Hematopoietic multipotent progenitor cell treated with erythropoietin and hydrocortisone succinate and interleukin-3 and kit ligand, for 15 days (in vitro differentiated cells): ENCODE data around the gene EXOC1.
"Not testable (repeated sequence)": the region's sequence is repeated elsewhere in the genome, so short reads cannot be mapped to it uniquely, and the experiment has no call there.

Experiments
- DNase-seq: peaks from one replicate; pipeline ENCODE4 v3.0.0-alpha.2; 2015; ENCODE audit warnings: low spot score

The EXOC1 gene

GRCh38 chr4:55906323-55906722 lies 52.9 kb downstream of the EXOC1 start:
- no peak for DNase-seq

- DNase-seq = no peak
Observed at GRCh38 chr4:55906989-55907388, 53.5 kb downstream of the EXOC1 start.

- DNase-seq = no peak
Observed at GRCh38 chr4:55907469-55907868, 54.0 kb downstream of the EXOC1 start.

GRCh38 chr4:55910140-55910539 lies 56.7 kb downstream of the EXOC1 start:
- no peak for DNase-seq

GRCh38 chr4:55912249-55912648 lies 58.8 kb downstream of the EXOC1 start:
- DNase-seq = no peak

- no peak for DNase-seq
Observed at GRCh38 chr4:55920571-55920970, 67.1 kb downstream of the EXOC1 start.

GRCh38 chr4:55921093-55921492 lies 67.6 kb downstream of the EXOC1 start:
- no peak for DNase-seq

GRCh38 chr4:55925241-55925640 lies 71.8 kb downstream of the EXOC1 start:
- DNase-seq = no peak

GRCh38 chr4:55926610-55927009 lies 73.2 kb downstream of the EXOC1 start:
- DNase-seq = no peak

GRCh38 chr4:55927803-55928437 lies 74.5 kb downstream of the EXOC1 start:
- DNase-seq = no peak

- DNase-seq = no peak
Observed at GRCh38 chr4:55928846-55929245, 75.4 kb downstream of the EXOC1 start.

- DNase-seq = no peak
Observed at GRCh38 chr4:55931043-55931442, 77.6 kb downstream of the EXOC1 start.

GRCh38 chr4:55931833-55932232 lies 78.4 kb downstream of the EXOC1 start:
- no peak for DNase-seq

GRCh38 chr4:55932511-55932910 lies 79.1 kb downstream of the EXOC1 start:
- DNase-seq = no peak

- no peak for DNase-seq
Observed at GRCh38 chr4:55933611-55934010, 80.2 kb downstream of the EXOC1 start.

- DNase-seq = not testable (repeated sequence)
Observed at GRCh38 chr4:55935907-55936306, 82.5 kb downstream of the EXOC1 start.

- no peak for DNase-seq
Observed at GRCh38 chr4:55938481-55938880, 85.0 kb downstream of the EXOC1 start.

- no peak for DNase-seq
Observed at GRCh38 chr4:55939421-55939820, 86.0 kb downstream of the EXOC1 start.

- no peak for DNase-seq
Observed at GRCh38 chr4:55941881-55942396, 88.5 kb downstream of the EXOC1 start.

- no peak for DNase-seq
Observed at GRCh38 chr4:55947254-55947882, 93.9 kb downstream of the EXOC1 start.

- DNase-seq = peak; percentile 14
Observed at GRCh38 chr4:55947912-55948725, 94.7 kb downstream of the EXOC1 start.

GRCh38 chr4:55948726-55949481 lies 95.5 kb downstream of the EXOC1 start, which contains the start of gene CEP135:
Gene CEP135 (plus strand): TSS chr4:55948945. CDS start chr4:55952131, 3,186 bp downstream.
- DNase-seq = peak; percentile 95
